KMS-11 (cell line): Measurements from ENCODE around the gene DPM2.

Experiments used
- H2AFZ ChIP-seq: fragments of 200-600 bp; sonication (generic); 2 replicates; pipeline ENCODE4 v1.6.1; 2016; ENCODE audit warnings: antibody characterized with exemption, mixed run types, low read depth
- H3K27ac ChIP-seq: fragments of 200-600 bp; sonication (generic); 2 replicates; pipeline ENCODE4 v1.6.1; 2016; ENCODE audit warnings: mild to moderate bottlenecking, mixed run types
- H3K27me3 ChIP-seq: fragments of 200-600 bp; sonication (generic); 2 replicates; pipeline ENCODE4 v1.6.1; 2017; ENCODE audit warnings: mild to moderate bottlenecking, low read depth, mixed run types, moderate library complexity; ENCODE audit not compliant: insufficient read depth
- H3K36me3 ChIP-seq: fragments of 200-600 bp; sonication (generic); 2 replicates; pipeline ENCODE4 v1.6.1; 2017; ENCODE audit warnings: mild to moderate bottlenecking, mixed run types; ENCODE audit not compliant: insufficient read depth
- H3K4me1 ChIP-seq: fragments of 200-600 bp; sonication (generic); 2 replicates; pipeline ENCODE4 v1.6.1; 2016; ENCODE audit warnings: mild to moderate bottlenecking, low read depth, mixed run types; ENCODE audit not compliant: poor library complexity, severe bottlenecking
- H3K4me2 ChIP-seq: fragments of 200-600 bp; sonication (generic); 2 replicates; pipeline ENCODE4 v1.7.0; 2016; ENCODE audit warnings: mild to moderate bottlenecking, mixed run types
- H3K4me3 ChIP-seq: fragments of 200-600 bp; sonication (generic); IDR thresholded peaks from 2 replicates; pipeline ENCODE4 v1.6.1; 2017; ENCODE audit warnings: low read depth, low read length, mixed read lengths; ENCODE audit not compliant: insufficient read depth
- H3K79me2 ChIP-seq: fragments of 200-600 bp; sonication (generic); 2 replicates; pipeline ENCODE4 v1.6.1; 2016; ENCODE audit warnings: low read depth, mixed run types; ENCODE audit not compliant: insufficient read depth
- H3K9ac ChIP-seq: fragments of 200-600 bp; sonication (generic); 2 replicates; pipeline ENCODE4 v1.6.1; 2016; ENCODE audit warnings: mild to moderate bottlenecking, mixed run types
- H4K20me1 ChIP-seq: fragments of 200-600 bp; sonication (generic); 2 replicates; pipeline ENCODE4 v1.6.1; 2016; ENCODE audit warnings: mild to moderate bottlenecking, mixed run types; ENCODE audit not compliant: insufficient read depth
- CTCF ChIP-seq: fragments of 200-600 bp; sonication (generic); conservative IDR thresholded peaks from 2 replicates; pipeline ENCODE4 v1.6.1; 2017; ENCODE audit warnings: low read depth, mild to moderate bottlenecking, antibody characterized with exemption, low read length, moderate library complexity, mixed read lengths

DPM2 gene

GRCh38 chr9:127915801-127916719, 21.6 kb downstream of the DPM2 start:
- Histone ChIP-seq H2AFZ (no peak overlapping the region), H3K9ac (peak overlapping the region; percentile 97), H3K4me3 (no peak overlapping the region), H3K36me3 (peaks cover 9% of the 10 kb centered on the region; the same call in 1 of the 2 replicates), H3K4me2 (peak overlapping the region; percentile 97), H3K27me3 (no peaks in the 10 kb centered on the region), H4K20me1 (no peaks in the 10 kb centered on the region), H3K4me1 (peaks cover 81% of the 10 kb centered on the region), H3K79me2 (peaks cover 64% of the 10 kb centered on the region), H3K27ac (peak overlapping the region; percentile 97)
- TF ChIP-seq CTCF: no peak

- no peaks in the 10 kb centered on the region for H3K27me3 ChIP-seq
- peak overlapping the region; percentile 97 for H3K27ac ChIP-seq
- TF ChIP-seq CTCF: no peak
- H3K79me2 ChIP-seq: peaks cover 70% of the 10 kb centered on the region
- no peak overlapping the region for H2AFZ ChIP-seq
- no peaks in the 10 kb centered on the region for H4K20me1 ChIP-seq
- H3K4me1 ChIP-seq: peaks cover 81% of the 10 kb centered on the region
- peak overlapping the region; percentile 97 for H3K9ac ChIP-seq
- H3K4me3 ChIP-seq: no peak overlapping the region
- H3K36me3 ChIP-seq: peaks cover 9% of the 10 kb centered on the region; the same call in 1 of the 2 replicates
- H3K4me2 ChIP-seq: peak overlapping the region; percentile 97
These were observed 22.3 kb downstream of the DPM2 start for GRCh38 chr9:127915325-127915752.

GRCh38 chr9:127913682-127914081, 24.0 kb downstream of the DPM2 start:
- H3K9ac ChIP-seq: no peak overlapping the region; the same call in 1 of the 2 replicates
- H3K79me2 ChIP-seq: peaks cover 73% of the 10 kb centered on the region
- no peaks in the 10 kb centered on the region for H3K27me3 ChIP-seq
- H3K27ac ChIP-seq: peak overlapping the region; percentile 97; the same call in 1 of the 2 replicates
- peaks cover 74% of the 10 kb centered on the region for H3K4me1 ChIP-seq
- H2AFZ ChIP-seq: no peak overlapping the region
- TF ChIP-seq CTCF: no peak
- no peak overlapping the region for H3K4me3 ChIP-seq
- H4K20me1 ChIP-seq: no peaks in the 10 kb centered on the region
- peaks cover 14% of the 10 kb centered on the region; the same call in 1 of the 2 replicates for H3K36me3 ChIP-seq
- peak overlapping the region; percentile 97 for H3K4me2 ChIP-seq

GRCh38 chr9:127912882-127913281, 24.8 kb downstream of the DPM2 start:
- H3K4me2 ChIP-seq: peak overlapping the region; percentile 64
- TF ChIP-seq CTCF: no peak
- peaks cover 14% of the 10 kb centered on the region; the same call in 1 of the 2 replicates for H3K36me3 ChIP-seq
- H2AFZ ChIP-seq: no peak overlapping the region
- peaks cover 66% of the 10 kb centered on the region for H3K4me1 ChIP-seq
- H3K27me3 ChIP-seq: no peaks in the 10 kb centered on the region
- H3K27ac ChIP-seq: peak overlapping the region; percentile 97
- peak overlapping the region; percentile 4; the same call in 1 of the 2 replicates for H3K9ac ChIP-seq
- H3K79me2 ChIP-seq: peaks cover 65% of the 10 kb centered on the region
- H4K20me1 ChIP-seq: no peaks in the 10 kb centered on the region
- no peak overlapping the region for H3K4me3 ChIP-seq
